GM19025 (cell line): Measurements from ENCODE around the gene CFAP92.
"Not testable (repeated sequence)": the region's sequence is repeated elsewhere in the genome, so short reads cannot be mapped to it uniquely, and the experiment has no call there.

Experiments
- ATAC-seq: cut with Tn5 transposase; IDR thresholded peaks from one replicate; pipeline ENCODE4 v1.9.1; 2021; ENCODE audit warnings: mild to moderate bottlenecking, low read depth, moderate library complexity; ENCODE audit not compliant: unreplicated experiment

Gene CFAP92

DNA sequence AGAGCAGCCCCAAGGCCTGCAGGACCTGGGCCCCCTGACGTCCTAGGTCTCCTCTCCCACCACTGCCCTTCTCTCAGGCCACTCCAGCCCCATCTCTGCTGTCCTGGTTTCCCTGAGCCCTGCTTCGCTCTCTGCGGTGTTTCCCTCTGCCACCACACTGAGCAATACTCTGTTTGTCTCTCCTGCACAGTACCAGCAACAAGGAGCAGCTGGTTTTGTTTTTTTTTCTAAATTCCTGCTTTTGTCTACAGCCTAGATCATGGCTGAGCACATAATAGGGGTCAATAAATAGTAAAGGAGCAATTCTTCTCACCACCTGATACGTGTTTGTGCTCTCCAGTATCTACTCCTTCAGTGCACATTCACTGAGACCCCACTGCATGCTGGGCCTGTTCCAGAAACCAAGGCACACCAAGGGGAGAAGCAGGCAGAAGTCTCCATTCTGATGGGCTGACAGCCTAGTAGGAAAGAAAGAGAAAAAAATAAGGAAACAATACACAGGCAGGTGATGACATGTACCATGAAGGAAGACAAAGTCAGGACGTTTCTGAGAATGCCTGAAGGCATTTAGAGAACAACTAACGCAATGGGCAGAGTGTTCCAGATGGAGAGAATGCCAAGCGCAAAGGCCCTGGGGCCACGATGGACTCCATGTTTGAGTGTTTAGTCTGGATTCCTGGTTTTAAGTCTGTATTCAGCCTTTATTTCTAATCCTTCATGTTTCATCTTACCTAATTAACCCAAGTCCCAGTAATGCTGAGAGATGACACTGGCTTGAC, 120.4 kb downstream of the CFAP92 start:
- no peak for ATAC-seq

DNA sequence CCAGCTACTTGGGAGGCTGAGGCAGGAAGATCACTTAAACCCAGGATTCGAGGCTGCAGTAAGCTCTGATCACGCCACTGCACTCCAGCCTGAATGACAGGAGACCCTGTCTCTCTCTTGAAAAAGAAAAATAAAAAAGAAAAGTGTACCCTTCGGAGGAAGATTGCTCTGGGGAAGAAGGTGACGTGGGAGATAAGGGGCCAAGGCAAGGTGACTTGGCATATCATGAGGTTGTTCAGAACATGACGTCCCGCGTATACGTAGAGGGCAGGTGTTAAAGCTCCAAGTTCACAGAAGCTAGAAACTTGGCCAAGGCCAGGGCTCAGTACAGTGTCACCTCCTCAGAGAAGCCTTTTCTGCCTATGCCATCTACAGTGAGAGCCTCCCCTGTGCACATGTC, 121.1 kb downstream of the CFAP92 start:
- ATAC-seq, result no peak

DNA sequence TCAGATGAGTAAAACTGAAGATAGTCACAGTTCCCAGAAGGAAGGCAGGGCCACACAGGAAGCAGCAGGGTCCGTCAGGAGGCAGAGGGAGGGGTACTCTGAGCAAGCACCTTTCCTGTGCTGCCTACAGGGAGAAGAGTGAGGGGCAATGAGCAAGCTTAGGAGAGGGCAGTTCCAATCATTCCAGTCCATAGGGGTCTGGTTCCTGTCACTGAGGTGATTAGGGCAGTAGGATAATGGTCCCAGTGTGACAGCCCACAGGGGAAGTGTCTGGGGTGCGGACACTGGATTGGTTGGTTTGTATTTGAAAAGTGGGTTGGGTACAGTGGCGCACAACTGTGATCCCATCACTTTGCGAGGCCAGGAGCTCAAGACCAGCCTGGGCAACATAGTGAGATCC, 121.6 kb downstream of the CFAP92 start:
- ATAC-seq, result no peak

DNA sequence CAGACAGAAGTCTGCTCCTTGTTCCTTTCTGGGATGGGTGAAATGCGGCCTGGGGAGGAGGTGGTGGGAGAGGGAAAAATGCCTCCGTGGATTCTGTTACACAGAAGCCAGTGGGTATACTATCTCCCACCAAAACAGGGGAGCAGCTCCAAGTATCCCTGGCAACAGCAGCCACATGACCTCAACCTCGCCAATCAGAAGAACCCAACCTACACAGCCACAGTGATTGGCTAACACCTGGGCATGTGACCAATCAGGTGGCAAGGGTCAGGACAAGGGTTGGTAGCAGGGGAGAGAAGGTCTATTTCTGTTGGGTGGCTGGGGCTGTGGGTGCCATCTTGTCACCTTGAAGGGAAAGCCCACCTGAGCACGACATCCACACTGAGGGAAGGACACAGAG, 123.5 kb downstream of the CFAP92 start:
- no peak for ATAC-seq

DNA sequence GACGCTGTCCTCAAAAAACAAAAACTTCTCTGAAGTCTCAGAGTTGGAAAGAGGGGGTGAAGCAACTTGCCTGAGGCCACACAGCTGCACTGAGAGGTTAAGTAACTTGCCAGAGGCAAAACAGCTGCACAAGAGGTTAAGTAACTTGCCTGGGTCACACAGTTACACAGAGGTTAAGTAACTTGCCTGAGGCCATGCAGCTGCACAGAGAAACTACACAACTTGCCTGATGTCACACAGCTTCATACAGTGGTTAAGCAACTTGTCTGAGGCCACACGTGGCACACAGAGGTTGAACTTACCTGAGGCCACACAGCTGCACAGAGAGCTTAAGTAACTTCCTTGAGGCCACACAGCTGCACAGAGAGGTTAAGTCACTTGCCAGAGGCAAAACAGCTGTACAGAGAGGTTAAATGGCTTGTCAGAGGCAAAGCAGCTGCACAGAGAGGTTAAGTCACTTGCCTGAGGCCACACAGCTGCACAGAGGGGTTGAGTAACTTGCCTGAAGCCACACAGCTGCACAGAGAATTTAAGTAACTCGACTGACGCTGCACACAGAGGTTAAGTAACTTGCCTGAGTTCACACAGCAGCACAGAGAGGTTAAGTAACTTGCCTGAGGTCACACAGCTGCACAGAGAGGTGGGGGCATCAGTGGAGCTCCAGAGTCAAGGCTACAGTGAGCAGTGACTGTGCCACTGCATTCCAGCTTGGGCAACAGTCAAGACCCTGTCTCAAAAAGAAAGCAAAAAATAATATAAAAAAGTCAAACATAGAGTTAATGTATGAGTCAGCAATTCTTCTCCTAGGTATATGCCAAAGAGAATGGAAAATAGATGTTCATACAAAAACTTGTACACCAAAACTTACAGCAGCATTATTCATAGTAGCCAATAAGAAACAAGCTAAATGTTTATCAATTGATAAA, 126.4 kb downstream of the CFAP92 start:
- no peak for ATAC-seq

DNA sequence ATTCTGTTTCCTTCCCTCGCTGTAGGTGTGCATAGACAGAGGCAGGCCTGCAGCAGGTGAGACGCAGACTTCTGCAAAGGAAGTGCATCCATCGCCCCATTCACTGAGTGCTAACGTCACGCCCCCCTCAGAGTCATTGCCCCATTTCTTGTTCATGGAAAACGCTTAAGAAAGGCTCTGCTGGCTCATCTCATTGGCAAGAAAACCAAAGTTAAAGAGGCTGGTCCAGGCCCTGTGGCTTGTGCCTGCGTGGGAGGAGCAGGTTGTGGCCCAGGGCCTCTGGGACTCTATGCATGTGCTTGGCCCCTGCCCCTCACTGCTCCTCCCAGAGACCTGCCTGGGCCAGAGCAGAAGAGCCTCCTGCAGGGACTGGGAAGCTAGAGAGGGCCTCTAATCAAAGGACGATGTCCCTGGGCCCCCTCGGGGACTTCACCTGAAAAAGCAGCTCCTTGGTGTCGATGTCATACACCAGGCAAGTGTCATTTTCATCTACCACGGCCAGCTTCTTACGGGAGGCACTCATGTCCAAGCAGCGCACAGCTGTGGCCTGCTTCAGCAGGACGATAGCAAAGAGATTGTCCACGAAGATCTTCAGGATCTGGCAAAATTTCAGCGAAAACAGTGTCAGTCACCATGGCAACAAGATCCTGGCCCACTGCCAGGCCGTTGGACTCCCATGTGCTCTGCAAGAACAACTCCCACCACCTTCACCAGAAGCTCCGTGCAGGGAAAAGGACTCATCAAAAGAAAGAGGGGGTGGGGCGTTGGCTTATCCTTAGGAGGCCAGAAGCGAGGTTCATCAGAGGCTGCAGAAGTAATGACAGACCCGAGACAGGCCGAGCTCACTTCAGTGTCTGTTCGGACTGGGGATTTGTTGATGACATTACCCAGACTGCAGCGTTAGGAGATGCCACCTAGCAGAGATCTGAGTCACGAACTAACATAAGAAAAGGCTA, 128.7 kb downstream of the CFAP92 start:
- ATAC-seq, result not testable (repeated sequence)

DNA sequence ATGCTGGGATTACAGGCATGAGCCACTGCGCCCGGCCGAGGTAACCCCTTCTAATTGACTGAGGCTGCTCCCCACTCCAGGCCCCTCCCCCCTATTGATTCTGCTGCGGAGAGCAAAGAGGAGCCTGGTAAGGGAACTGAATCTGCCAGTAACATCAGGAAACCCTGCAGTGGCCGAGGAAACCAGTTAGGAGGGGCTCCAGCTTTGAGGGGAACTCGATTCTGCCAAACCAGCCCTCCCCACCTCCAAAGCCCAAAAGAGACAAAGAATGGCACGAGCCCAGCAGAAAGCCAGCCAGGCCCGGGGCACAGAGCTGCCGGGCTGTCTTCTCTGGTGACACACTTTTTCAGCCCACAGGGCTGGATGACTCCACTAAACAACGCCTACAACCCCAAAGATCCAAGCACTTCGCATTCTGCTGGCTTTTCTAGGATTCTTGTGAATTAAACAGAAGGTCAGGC, 129.5 kb downstream of the CFAP92 start:
- ATAC-seq, result no peak

DNA sequence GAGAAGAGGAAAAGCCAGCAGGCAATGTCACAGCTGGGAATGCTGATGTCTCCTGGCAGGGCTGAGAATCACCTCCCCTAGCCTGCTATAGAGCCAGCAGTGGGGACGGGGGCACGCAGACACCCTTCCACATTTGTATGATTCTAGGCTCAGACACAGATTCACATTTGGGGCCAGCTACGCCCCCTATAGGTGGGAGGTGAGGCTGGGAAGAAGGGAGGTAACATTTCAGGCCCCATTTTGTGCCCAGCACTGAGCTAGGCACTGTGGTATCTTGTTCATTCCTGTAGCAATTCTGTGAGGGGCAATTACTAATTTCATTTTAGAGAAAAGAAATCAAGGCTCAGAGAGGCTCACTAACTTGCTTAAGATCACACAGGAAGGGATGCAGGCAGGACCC, 130.3 kb downstream of the CFAP92 start:
- no peak for ATAC-seq

DNA sequence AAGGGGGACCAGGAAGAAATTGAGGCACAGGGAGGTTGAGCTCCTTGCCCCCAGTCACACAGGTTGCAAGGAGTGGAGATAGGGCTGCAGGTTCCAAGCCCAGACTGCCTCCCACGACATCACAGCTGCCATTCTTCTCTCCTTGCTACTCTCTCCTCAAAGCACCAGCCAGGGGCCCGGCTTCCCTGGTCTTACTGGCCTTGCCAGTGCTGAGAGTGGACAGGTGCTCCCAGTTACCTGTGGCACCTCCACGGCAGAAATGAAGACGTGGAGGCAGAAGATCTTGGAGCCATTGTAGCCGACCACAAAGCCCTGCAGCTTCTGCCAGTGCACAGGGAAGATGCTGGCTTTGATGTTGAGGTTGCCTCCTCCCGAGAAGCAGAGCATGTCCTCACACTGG, 132.4 kb downstream of the CFAP92 start:
- no peak for ATAC-seq
